Measurements from ENCODE around the gene TACC2. TPM values are rescaled to one million over a fixed set of nuclear protein-coding genes. Genes with fewer than 3 reads are reported as not detected.
"Not testable (repeated sequence)": the region's sequence is repeated elsewhere in the genome, so short reads cannot be mapped to it uniquely, and the experiment has no call there.

TACC2 gene
- total and polyA plus RNA-seq, 2 donors (not counting 1 experiment from before 2014, with no cell fraction given): not detected

- Mint-ChIP-seq H3K9me3 (ENCODE audit: insufficient read depth) (no peaks in the 10 kb centered on the region), H3K27ac (no peak overlapping the region), H3K4me3 (no peak overlapping the region), H3K27me3 (peaks cover 4% of the 10 kb centered on the region), H3K4me1 (no peaks in the 10 kb centered on the region)
- no peaks in the 10 kb centered on the region for H4K20me1 ChIP-seq (ENCODE audit: control insufficient read depth, insufficient read depth, low read length, poor library complexity, severe bottlenecking)
- H2AFZ ChIP-seq (ENCODE audit: insufficient read depth, low read depth, low read length, poor library complexity, severe bottlenecking): no peak overlapping the region
- H3K36me3 ChIP-seq (replicated peaks in 1 of 2; ENCODE audit: control extremely low read depth in 1 of 2, control insufficient read depth in 1 of 2, extremely low read depth in 1 of 2, insufficient read depth in 2 of 2, low read length in 1 of 2): no peaks in the 10 kb centered on the region
- DNase-seq (no peak), ATAC-seq (ENCODE audit: low read depth) (no peak)
- H3K27ac ChIP-seq (ENCODE audit: low read length in 2 of 2): no peak overlapping the region
- no peak overlapping the region for H3K4me2 ChIP-seq (replicated peaks; ENCODE audit: low read depth, low read length, poor library complexity, severe bottlenecking)
- no peaks in the 10 kb centered on the region for H3K4me1 ChIP-seq (ENCODE audit: control insufficient read depth in 2 of 2, insufficient read depth in 2 of 2, low read length in 2 of 2)
- intact Hi-C loops (cut with micrococcal nuclease): no loop called here
- no CpG with 5 or more reads among the region's 3 CpGs for WGBS (ENCODE audit: insufficient coverage)
- H3K4me3 ChIP-seq (ENCODE audit: control extremely low read depth in 1 of 5, extremely low read depth in 1 of 5, insufficient read depth in 1 of 5, low read depth in 2 of 5, low read length in 4 of 5): no peak overlapping the region
- no peak for TF ChIP-seq CTCF (IDR thresholded peaks at IDR 0.05)
- TF ChIP-seq EZH2 (IDR thresholded peaks at IDR 0.05; ENCODE audit: borderline replicate concordance, insufficient read depth, low read depth, low read length, poor library complexity, severe bottlenecking): no peak
- ChIA-PET POLR2A (no interaction called here), CTCF (no interaction called here)
- H3K79me2 ChIP-seq (ENCODE audit: control insufficient read depth, insufficient read depth, low read length): no peaks in the 10 kb centered on the region
- peaks cover 0 to 11% (median 0%) of the 10 kb centered on the region in 3 donors for H3K9me3 ChIP-seq (ENCODE audit: control extremely low read depth in 1 of 3, control insufficient read depth in 2 of 3, insufficient read depth in 1 of 3, low read length in 2 of 3)
- H3K9ac ChIP-seq (ENCODE audit: low read length): no peak overlapping the region
- H3K27me3 ChIP-seq (replicated peaks in 1 of 4; ENCODE audit: control extremely low read depth in 1 of 4, control insufficient read depth in 3 of 4, insufficient read depth in 4 of 4, low read length in 3 of 4): peaks cover 0 to 2% (median 0%) of the 10 kb centered on the region in 4 experiments
Observed at GRCh38 chr10:122093076-122093475, 104.1 kb downstream of the TACC2 start.

GRCh38 chr10:122096181-122096580 is 107.2 kb downstream of the TACC2 start:
- H3K27ac Mint-ChIP-seq; H2AFZ ChIP-seq (ENCODE audit: insufficient read depth, low read depth, low read length, poor library complexity, severe bottlenecking); H3K79me2 ChIP-seq (ENCODE audit: control insufficient read depth, insufficient read depth, low read length); POLR2A ChIA-PET; H3K9ac ChIP-seq (ENCODE audit: low read length); H3K4me3 Mint-ChIP-seq; H3K4me1 Mint-ChIP-seq; H3K4me1 ChIP-seq (ENCODE audit: control insufficient read depth in 2 of 2, insufficient read depth in 2 of 2, low read length in 2 of 2); H3K27ac ChIP-seq (ENCODE audit: low read length in 2 of 2); DNase-seq; H3K36me3 ChIP-seq (replicated peaks in 1 of 2; ENCODE audit: control extremely low read depth in 1 of 2, control insufficient read depth in 1 of 2, extremely low read depth in 1 of 2, insufficient read depth in 2 of 2, low read length in 1 of 2); H3K4me2 ChIP-seq (replicated peaks; ENCODE audit: low read depth, low read length, poor library complexity, severe bottlenecking); intact Hi-C loops (cut with micrococcal nuclease); H3K27me3 ChIP-seq (replicated peaks in 1 of 4; ENCODE audit: control extremely low read depth in 1 of 4, control insufficient read depth in 3 of 4, insufficient read depth in 4 of 4, low read length in 3 of 4); ATAC-seq (ENCODE audit: low read depth); H3K4me3 ChIP-seq (ENCODE audit: control extremely low read depth in 1 of 5, extremely low read depth in 1 of 5, insufficient read depth in 1 of 5, low read depth in 2 of 5, low read length in 4 of 5); H3K9me3 Mint-ChIP-seq (ENCODE audit: insufficient read depth); H4K20me1 ChIP-seq (ENCODE audit: control insufficient read depth, insufficient read depth, low read length, poor library complexity, severe bottlenecking); H3K27me3 Mint-ChIP-seq; CTCF ChIA-PET: not testable (repeated sequence)
- H3K9me3 ChIP-seq (ENCODE audit: control extremely low read depth in 1 of 3, control insufficient read depth in 2 of 3, insufficient read depth in 1 of 3, low read length in 2 of 3): peaks cover 0 to 11% (median 0%) of the 10 kb centered on the region in 3 donors
- WGBS (ENCODE audit: insufficient coverage): 94% methylated on average over 10 of the region's 11 CpGs

Data from B cell (primary cell).